ENCODE measurements around the gene CNTN2.

CNTN2 gene, protein sequence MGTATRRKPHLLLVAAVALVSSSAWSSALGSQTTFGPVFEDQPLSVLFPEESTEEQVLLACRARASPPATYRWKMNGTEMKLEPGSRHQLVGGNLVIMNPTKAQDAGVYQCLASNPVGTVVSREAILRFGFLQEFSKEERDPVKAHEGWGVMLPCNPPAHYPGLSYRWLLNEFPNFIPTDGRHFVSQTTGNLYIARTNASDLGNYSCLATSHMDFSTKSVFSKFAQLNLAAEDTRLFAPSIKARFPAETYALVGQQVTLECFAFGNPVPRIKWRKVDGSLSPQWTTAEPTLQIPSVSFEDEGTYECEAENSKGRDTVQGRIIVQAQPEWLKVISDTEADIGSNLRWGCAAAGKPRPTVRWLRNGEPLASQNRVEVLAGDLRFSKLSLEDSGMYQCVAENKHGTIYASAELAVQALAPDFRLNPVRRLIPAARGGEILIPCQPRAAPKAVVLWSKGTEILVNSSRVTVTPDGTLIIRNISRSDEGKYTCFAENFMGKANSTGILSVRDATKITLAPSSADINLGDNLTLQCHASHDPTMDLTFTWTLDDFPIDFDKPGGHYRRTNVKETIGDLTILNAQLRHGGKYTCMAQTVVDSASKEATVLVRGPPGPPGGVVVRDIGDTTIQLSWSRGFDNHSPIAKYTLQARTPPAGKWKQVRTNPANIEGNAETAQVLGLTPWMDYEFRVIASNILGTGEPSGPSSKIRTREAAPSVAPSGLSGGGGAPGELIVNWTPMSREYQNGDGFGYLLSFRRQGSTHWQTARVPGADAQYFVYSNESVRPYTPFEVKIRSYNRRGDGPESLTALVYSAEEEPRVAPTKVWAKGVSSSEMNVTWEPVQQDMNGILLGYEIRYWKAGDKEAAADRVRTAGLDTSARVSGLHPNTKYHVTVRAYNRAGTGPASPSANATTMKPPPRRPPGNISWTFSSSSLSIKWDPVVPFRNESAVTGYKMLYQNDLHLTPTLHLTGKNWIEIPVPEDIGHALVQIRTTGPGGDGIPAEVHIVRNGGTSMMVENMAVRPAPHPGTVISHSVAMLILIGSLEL

DNA sequence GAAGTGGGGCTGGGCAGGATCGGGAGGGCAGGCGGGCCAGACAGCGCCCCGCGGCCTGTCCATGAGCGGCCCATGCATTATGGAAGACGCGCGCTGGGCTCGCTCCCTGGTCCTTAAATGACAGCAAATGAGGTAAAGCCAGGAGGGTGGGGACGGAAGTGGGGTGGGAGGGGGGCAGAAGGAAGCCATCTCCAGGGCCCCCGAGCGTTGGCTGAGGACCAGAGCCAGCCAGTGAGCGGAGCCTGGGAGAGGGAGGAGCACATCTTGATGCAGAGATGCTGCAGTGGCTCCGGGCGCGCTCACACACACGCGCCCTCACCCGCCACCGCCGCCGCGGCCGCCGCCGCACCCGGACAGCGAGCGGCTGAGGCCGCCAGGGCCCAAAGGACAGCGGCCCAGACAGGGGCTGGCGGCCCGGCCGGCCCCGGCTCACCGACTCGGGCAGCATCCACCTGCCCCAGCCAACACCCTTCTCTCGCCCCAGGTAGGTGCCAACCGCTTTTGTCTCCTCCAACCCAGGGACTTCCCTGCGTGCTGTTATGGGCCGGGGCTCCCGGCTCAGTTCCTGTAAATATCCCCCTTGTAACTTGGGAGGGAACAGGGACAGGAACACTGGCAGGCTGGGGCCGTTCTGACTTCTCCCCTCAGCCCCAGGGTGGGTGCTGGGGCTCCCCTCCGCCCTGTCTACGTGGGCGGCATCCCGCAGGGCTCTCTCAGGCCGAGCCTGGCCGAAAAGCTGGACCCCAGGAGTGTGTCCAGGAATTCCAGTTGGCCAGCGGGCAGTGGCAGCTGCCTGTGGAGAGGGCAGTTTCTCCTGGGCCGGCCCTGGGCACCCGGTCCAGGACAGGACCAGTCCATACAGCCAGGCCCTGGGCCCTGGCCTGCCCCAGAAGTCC is at the start of gene CNTN2:
TSS of gene CNTN2 (plus strand) at position 302 of the 896 bp plus-strand sequence. CDS start 9,974 bp downstream, outside the sequence.
- DNase-seq = no peak

DNA sequence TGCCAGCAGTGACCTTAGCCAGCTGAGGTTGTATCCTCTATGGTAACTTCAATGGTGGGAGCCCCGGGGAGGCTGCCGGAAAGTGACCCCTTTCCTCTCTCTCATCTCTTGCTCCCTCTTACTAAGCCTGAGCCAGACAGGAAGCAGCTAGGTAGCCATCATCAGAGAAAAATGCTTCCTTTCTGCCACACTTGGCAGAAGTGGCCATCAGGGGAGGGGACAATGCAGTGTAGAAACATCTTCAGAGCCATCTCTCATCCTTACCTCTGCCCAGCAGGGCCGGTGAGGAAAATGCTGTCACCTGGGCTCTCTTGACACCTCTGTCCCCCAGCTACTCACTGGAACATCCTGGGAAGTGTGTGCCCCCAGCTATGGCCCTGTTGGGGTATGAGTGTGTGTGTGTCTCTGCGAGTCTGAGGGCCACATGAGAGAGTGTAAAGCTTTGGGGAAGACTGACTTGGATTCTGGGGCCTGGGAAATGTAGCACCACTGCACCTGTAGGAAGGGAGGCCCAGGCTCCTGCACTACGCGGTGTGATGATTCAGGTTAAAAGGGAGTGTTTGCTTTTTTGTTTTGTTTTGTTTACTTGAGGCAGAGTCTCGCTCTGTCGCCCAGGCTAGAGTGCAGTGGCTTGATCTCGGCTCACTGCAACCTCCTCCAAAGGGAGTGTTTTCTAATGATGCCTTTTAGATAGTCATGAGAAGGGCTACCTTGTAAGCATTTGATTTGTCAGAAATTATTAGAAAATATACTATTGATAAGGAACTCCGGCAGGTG is 48.7 kb upstream of the CNTN2 start:
- no peak for DNase-seq

DNA sequence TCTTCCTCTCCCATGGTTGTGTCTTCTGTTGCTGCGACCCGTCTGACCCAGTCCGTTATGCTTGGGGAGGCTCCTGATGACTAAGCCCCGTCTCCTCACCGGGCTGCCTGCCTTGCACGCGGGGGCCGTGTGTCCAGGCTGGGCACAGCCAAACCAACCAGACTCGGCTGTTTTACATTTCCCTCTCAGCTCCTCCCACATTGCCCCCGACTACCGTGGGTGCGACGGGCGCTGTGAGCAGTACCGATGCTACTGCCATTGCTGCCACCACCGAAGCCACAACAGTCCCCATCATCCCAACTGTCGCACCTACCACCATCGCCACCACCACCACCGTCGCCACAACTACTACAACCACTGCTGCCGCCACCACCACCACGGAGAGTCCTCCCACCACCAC is 46.0 kb upstream of the CNTN2 start:
- no peak for DNase-seq

DNA sequence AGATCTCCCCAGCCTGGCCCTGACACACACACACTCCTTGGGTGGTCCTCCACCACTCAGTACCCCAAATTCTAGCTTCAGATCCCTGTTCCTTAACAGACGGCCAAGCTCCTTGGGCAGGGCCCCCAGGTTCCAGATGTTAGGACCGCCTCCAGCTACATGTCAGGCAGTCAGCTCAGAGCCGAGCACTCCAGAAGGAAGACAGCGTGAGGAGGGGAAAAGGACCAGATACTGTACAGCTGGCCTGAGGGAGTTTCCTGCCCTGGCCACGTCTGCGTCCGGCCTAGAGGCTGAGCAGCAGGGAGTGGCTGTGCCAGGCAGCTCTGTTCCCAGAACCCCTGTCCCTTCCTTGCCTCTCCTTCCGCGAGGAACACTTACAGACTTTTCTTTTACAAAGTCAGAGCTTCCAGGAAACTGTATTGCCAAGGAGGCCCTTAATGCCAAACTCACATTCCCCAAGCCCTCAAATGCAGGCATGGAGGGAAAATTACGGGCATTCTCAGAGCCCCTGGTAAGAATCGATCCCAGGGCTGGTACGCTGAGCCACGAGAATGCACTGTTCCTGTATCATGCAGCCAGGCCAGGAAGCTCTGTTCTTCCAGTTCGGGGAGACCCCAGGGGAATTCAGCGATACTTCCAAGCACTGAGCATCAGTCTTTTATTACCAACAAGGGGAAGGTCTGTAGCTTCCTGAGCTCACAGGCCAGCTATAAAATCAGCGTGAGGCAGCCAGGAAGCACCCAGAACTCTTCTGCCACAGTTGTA is 45.2 kb upstream of the CNTN2 start:
- DNase-seq = no peak

DNA sequence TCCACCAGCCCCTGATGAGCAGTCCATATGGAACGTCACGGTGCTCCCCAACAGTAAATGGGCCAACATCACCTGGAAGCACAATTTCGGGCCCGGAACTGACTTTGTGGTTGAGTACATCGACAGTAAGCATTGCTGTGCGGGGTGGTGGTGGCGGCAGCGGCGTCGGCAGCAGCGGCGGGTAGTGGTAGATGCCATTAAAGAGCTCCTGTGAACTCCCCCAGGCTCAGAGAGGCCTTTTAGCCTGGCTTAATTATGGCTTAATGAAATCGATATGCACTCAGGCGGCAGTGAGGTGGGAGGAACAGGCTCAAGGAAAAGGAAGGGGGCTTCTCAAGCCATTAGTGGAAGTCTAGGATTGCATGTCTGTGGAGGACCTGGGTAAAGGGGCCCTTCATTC is 41.9 kb upstream of the CNTN2 start:
- no peak for DNase-seq

DNA sequence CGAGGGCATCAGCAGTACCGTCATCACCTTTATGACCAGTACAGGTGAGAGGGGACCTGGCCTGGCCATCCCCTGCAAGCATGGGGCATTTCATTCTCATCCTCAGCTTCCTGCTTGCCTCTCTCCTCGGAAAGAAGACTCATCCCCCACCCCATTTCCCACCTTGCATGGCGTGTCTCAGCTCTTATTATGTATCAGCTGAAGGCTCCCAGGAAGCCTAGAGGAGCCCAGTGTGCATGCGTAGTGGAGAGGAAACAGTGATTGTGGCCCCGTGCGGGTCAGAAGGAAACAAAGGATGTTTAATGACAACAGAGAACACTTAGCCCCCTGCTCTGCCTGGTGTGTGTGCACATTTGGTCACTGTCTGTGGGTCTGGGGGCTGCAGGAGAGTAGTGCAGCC is 40.3 kb upstream of the CNTN2 start:
- no peak for DNase-seq

DNA sequence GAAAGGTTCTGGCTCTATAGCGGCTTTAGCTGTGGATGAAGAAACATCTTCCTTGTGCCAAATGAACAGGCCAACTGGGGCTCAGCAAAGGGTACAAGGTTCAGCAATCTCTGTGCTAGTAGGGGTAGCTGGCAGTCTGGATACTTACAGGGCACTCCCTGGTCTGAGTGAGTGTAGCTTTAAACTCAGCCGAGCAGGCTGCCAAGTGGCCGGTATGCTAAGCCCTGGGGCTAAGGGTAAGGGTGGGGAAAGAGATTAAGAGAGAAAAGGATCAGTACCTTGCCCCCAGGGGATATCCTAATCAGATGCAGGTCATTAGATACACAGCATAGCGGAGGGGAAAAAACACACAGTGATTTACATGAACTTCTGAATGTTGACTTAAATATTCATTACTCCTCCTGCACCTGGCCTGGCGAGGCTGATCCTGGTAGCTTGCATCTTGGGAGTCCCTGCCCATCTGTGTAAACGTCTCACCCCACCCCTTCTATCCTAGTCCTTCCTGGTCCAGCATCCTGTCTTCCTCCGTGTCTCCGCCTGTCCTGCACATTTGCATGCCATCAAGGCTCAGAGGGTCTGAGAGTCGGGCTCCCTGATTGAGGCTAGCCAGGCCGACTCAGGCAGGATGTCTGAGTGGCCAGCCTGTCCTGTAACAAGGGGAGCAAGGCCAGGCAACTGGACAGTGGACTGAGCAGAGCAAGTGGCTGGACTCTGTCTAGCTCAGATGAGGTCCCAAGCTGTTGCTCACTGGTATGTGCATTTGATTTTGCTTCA is 39.5 kb upstream of the CNTN2 start:
- no peak for DNase-seq

DNA sequence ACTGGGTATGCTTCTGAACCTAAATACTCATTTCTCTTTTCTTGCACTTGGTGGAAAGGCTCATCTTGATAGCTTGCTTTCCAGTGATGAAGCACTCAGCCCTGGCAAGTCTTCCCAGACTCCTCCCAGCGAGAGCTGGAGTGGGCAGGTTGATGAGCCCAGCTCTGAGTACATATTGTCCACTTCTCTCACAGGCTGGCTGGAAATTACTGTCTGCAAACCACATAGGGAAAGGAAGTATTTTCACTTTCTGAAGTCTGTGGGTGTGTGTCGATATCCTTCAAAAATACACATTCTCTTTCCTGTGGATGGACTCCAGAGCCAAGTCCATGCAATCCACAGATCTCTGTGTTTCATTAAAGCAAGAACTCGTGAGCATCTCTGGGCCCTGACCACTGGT is 38.7 kb upstream of the CNTN2 start:
- DNase-seq = no peak

DNA sequence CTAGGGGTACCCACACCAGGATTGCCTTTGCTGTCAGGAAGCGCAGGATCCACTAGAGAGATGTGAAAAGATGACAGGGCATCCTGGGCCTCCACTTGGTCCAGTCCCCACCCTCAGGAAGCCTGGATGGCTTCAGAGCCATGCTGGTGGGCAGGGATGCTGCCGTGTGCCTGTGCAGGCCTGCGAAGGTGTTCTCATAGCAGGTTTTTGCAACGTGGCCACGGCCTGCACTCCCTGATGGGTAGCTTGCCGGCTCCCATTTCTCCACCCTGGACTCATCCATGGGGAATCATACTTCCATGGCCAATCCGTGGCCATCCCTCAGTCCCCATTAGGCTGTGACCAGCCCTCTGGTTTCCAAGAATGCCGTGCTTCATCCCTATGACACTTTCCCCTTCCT is 34.1 kb upstream of the CNTN2 start:
- no peak for DNase-seq

DNA sequence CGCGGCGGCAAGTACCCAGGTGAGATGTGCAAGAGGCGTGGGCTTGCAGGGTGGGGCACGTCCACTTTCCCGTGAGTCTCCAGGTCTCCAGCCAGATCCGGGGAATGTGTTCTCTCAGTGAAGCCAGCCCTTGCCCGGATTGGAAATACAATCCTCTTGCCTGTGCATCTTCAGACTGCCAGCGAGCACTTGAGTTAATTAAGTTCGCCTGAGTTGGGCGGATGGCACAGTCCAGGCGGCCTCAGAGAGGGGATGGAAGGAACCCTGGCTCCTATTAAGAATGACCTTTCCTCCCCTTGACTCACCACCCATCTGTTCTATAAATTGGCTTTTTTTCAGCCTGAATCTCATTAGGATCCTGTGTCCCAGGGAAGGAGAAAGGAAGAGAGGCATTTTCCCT is 33.3 kb upstream of the CNTN2 start:
- peak; percentile 61 to 83 for DNase-seq

DNA sequence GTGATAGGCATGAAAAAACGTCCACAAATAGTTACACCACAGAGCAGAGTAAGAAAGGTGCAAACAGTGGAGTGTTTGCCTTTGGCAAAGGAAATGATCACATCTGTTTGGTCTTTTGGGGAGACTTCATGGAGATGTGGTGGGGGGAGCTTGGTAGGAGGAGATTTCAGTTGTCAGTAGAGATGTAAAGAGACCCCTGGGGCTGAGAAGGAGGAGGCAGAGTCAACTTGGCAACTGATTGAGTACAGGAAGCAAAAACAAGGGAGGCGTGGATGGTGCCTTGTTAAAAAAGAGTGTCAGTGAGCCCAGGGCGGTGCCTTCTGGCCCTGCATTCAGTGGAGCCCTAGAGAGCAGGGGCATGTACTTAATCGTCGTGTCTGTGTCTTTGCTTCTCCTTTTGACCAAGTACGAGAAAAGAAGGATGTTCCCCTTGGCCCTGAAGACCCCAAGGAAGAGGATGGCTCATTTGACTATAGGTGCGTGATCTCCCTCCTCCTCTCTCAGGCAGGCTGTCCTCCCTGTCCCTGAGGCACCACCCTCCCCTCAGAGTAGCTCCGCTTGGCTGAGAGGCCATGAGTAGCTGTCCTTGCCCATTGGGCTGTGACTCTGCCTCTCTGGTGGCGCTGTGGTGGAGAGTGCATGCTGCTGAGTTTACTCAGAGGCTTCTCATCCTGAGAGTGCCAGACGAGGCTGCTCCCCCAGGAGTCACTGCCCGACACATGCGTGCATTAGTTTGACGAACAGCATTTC is 30.4 kb upstream of the CNTN2 start:
- DNase-seq = no peak

DNA sequence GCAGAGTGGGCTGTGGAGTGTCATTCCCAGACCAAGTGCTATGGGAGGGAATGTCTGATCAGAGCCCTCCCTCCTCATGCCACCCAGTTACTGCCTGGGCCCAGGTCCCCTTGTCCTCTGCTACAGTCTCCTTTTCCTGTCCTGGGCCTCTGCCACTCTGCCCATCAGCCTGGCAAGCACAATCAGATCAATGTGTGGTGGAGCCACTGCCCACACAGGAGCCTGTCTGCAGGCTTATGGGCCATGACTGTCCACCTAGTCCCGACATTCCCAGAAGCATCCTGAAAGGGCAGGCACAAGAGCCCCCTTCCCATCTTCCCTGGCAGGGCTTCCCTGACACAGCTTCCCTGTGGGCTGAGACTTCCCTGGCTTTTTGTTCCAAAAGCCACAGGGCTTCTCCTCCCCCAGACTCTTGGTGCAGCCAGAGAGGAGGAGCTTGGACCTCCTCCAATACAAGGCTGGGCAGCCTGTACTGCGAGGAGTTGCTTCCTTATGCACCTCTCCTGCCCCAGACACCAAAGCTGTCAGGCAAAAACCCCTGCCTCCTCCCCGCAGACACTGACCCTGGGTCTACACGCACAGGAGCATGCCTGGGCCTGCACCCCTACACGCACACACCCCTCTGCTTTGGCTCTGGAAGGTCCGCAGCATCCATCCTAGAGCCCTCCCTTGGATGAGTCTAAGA is 29.2 kb upstream of the CNTN2 start:
- DNase-seq = peak in 1 of 2 experiments; percentile 29

DNA sequence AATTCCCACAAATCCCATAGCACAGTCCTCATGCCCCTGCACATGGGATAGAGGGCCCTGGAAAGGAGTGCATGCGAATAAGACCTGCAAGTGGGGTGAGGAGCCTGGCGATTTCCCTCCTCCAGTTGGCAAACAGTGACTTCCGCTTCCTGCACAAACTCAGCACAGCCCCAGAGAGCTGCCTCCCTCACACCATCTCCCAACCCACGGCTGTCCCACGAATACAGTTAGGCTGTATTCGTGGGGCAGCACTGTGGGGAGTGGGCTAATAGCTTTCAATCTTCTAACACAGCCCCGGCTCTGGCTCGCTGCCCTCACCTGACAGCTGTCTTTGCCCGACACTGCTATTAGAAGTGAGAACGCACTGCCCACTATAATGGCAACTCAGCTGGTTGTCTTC is 28.2 kb upstream of the CNTN2 start:
- DNase-seq = no peak

DNA sequence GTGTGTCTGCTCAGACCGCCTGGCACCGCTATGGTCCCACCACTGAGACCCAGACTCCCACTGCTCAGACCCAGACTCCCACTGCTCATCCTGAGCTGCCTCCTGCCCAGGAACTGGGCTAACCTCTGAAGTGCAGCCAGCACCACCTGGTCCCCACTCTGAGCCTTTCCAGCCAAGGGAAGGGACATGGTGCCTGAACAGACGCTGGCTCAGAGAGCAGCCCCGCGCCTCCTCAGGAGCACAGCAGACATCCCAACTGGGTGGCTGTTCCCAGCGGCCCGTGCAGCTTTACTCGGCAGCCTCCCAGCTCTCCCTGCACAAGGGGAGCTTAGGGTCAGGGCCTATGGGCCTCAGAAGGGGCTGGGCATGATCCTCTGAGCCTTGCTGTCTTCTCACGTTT is 27.8 kb upstream of the CNTN2 start:
- DNase-seq = no peak

DNA sequence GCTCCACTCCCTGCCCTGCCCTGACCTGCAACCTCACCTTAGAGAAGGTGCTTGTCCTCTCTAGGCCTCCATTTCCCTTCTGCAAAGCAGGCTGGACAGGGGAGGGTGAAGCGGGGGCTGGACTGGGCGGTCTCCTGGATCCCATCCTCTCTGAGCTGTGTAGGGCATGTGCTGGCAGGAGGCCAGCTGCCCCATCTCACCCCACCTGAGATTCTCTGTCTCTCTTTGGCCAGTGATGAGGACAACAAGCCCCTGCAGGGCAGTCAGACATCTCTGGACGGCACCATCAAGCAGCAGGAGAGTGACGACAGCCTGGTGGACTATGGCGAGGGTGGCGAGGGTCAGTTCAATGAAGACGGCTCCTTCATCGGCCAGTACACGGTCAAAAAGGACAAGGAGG is 26.9 kb upstream of the CNTN2 start:
- DNase-seq = no peak

DNA sequence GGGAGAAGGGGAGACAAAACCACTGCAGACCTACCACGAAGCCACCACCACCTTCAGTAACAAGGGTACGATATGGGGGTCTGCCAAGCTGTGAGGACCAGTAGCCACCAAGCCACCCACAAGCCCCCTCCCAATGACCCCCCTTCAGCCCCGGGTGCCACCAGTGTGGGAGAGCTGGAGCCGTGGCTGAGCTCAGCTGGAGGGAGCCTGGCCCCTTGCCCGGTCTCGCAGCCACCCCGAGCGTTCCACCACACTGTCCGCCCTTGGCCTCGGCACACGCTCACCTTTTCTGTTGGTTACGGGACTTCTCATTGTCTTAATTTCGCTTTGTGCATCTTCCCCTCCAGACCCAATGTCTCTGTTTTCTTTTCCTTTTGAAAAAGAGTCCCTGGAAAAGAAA is 26.4 kb upstream of the CNTN2 start:
- DNase-seq = no peak

DNA sequence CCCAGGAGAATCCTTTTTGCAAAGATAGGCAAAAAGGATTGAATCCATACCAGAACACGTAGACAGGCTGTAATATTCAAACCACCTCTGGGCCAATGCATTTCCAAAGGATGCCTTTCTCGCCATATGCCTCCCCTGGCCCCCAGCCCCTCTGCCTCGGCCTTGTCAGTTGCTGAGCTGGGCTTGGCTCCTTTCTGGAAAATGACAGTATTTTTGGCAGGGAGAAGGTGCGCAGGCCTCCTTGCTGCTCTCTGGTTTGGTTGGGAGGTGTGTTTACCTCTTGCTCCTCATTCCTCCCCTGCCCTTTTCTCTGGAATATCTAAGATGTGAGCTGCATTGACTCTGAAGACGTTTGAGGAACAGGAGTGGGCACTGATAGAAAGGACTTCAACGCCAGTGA is 26.0 kb upstream of the CNTN2 start:
- DNase-seq = no peak

DNA sequence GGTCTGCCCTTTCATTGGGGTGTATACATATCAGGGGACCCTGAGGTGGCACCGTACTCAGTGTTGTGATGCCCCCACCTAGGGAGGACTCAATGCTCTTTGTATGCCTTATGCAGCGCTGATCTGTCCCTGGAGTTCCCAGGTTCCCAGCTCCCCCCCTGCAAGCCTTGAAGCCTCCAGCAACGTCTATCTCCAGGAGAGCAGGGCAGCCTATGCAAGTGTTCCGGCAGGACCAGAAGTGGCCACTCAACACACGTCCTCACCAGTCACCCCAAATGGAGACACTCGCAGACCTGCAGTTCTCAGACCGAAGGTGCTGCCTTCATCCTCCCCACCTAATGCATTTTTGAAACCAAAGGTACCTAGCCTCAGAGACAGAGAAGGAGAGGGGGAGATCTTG is 25.2 kb upstream of the CNTN2 start:
- DNase-seq = no peak

DNA sequence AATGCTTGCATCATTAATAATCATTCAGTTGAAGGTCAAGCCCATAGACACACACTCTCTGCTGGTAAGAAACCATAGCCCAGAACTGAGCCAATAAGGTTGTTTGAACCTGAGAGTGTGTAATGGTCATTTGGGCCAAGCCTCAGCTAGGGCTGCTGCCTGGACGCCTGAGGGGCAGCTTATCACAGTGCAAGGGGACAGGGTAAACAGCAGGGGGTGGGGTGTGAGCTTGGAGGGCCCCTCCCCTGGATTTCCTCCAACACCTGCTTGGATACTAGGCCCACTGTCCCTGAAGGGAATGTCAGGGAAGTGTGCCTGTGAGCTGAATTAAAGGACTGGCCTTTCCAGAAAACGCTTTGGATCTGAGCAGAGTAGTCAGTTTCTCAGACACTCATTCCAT is 24.6 kb upstream of the CNTN2 start:
- DNase-seq = no peak
